Measurements from ENCODE around the gene CCDC15. TPM values are rescaled to one million over a fixed set of nuclear protein-coding genes. Genes with fewer than 3 reads are reported as not detected.

The CCDC15 gene
- total RNA-seq, 1 experiment from 2014 or later = 2.8 TPM

DNA sequence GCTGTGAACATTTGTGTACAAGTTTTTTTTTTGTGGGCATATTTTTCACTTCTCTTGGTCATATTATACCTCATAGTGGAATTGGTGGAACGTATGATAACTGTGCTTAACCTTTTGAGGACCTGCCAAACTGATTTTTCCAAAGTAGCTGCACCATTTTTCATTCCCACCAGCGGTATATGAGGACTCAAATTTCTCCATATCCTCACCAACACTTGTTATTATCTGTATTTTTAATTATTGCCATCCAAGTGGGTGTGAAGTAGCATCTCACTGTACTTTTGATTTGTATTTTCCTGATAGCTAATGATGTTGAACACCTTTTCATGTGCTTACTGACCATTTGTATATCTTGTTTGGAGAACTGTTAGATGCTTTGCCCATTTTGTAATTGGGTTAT lies 47.8 kb downstream of the CCDC15 start:
- no peaks in the 10 kb centered on the region for H3K4me1 Mint-ChIP-seq
- H2AFZ ChIP-seq (ENCODE audit: low read length) = no peak overlapping the region

More for the DNA sequence above, 47.8 kb downstream of the CCDC15 start:
- H3K9me3 Mint-ChIP-seq = no peaks in the 10 kb centered on the region
- H3K79me1 ChIP-seq (ENCODE audit: insufficient read depth, low read depth, low read length, poor library complexity, severe bottlenecking) = no peaks in the 10 kb centered on the region
- no peaks in the 10 kb centered on the region for H3K9me3 ChIP-seq (ENCODE audit: control insufficient read depth, low read depth, low read length)
- H3T11ph ChIP-seq (ENCODE audit: low read length) = no peak overlapping the region
- no peak overlapping the region for H3K4me3 Mint-ChIP-seq
- H3K27me3 ChIP-seq (ENCODE audit: insufficient read depth, low read length) = no peaks in the 10 kb centered on the region
- no peak overlapping the region for H3K18ac ChIP-seq (ENCODE audit: insufficient read length, low read depth, low read length)
- no peak overlapping the region for H3K9ac ChIP-seq (ENCODE audit: extremely low read depth, insufficient read length, low read length)
- no peak overlapping the region for H2BK120ac ChIP-seq (ENCODE audit: low read depth, low read length, poor library complexity, severe bottlenecking)
- WGBS (ENCODE audit: extremely low coverage, insufficient read length, low lambda C conversion rate) = no CpG with 5 or more reads among the region's 2 CpGs
- H3K36me3 Mint-ChIP-seq (ENCODE audit: insufficient read depth in 1 of 3, low read depth in 3 of 3) = no peaks in the 10 kb centered on the region; a peak in 2 of 7 replicates
- H4K8ac ChIP-seq (replicated peaks; ENCODE audit: insufficient read length, low read depth, low read length) = no peak overlapping the region
- H3K56ac ChIP-seq (ENCODE audit: insufficient read length, low read depth, low read length) = no peak overlapping the region
- no peaks in the 10 kb centered on the region for H3K79me2 ChIP-seq (ENCODE audit: insufficient read depth, low read length)
- TF ChIP-seq CTCF (conservative IDR thresholded peaks at IDR 0.05) = no peak
- no peak overlapping the region for H2AK5ac ChIP-seq (ENCODE audit: insufficient read length, low read length)
- no peaks in the 10 kb centered on the region for H3K4me1 ChIP-seq (ENCODE audit: insufficient read depth, low read length)
- no peaks in the 10 kb centered on the region for H4K20me1 ChIP-seq (ENCODE audit: control insufficient read depth, insufficient read depth, insufficient read length)
- H3K23ac ChIP-seq (ENCODE audit: insufficient read length, low read depth, low read length) = no peak overlapping the region
- H3K27ac Mint-ChIP-seq = no peak overlapping the region
- no peak for DNase-seq
- H4K5ac ChIP-seq (ENCODE audit: insufficient read length, low read depth, low read length) = no peak overlapping the region
- H3K4ac ChIP-seq (ENCODE audit: low read depth, low read length) = no peak overlapping the region
- no peak overlapping the region for H2BK20ac ChIP-seq (ENCODE audit: low read depth, low read length, poor library complexity, severe bottlenecking)
- no peak overlapping the region for H2BK15ac ChIP-seq (ENCODE audit: low read depth, low read length)
- no peaks in the 10 kb centered on the region for H3K23me2 ChIP-seq (ENCODE audit: insufficient read length, low read depth, low read length, poor library complexity, severe bottlenecking)
- no peak overlapping the region for H3K4me2 ChIP-seq (ENCODE audit: insufficient read depth, insufficient read length, low read length)
- H4K91ac ChIP-seq (ENCODE audit: insufficient read length, low read depth, low read length) = no peak overlapping the region
- no peak overlapping the region for H2BK12ac ChIP-seq (ENCODE audit: insufficient read length, low read depth, low read length)
- H2BK5ac ChIP-seq (ENCODE audit: insufficient read length, low read length) = no peak overlapping the region
- no peaks in the 10 kb centered on the region for H3K27me3 Mint-ChIP-seq (ENCODE audit: low read depth)
- no peak overlapping the region for H3K14ac ChIP-seq (ENCODE audit: insufficient read depth, low read length)
- no peak overlapping the region for H3K27ac ChIP-seq (ENCODE audit: insufficient read length, low read depth, low read length)
